Left ventricle myocardium superior (tissue), 1 donor: ENCODE measurements around the gene RAPGEF3. TPM values are rescaled to one million over a fixed set of nuclear protein-coding genes. Genes with fewer than 3 reads are reported as not detected.

ENCODE experiments used
- total RNA-seq: library from RNA; stranded (reverse); fragmentation: NEBNext Ultra II Directional; extraction: Animal tissue kit (Norgen Biotek cat#: 25700); gene quantifications from one replicate; pipeline ENCODE4 v1.2.1, GENCODE V29; 2021
- donor health status: DM: no; HTN: yes; CAD: no; lungs with severe emphysema.

Gene RAPGEF3
- total RNA-seq, 1 donor from 2014 or later = 37.6 TPM

Other genes starting within 250 kb of the RAPGEF3 start
- 19.9 TPM for gene RPAP3, start 52.9 kb downstream of the RAPGEF3 start, total RNA-seq
- 0.30 TPM for gene ENDOU, start 33.4 kb downstream of the RAPGEF3 start, total RNA-seq
- gene SLC48A1, start 14.4 kb upstream of the RAPGEF3 start, total RNA-seq = 23.7 TPM
- 35.4 TPM for gene HDAC7, start 61.0 kb upstream of the RAPGEF3 start, total RNA-seq
- gene VDR, start 146.1 kb upstream of the RAPGEF3 start, total RNA-seq = 0.20 TPM
- gene TMEM106C, start 204.7 kb upstream of the RAPGEF3 start, total RNA-seq = 46.8 TPM
- gene COL2A1, start 245.6 kb upstream of the RAPGEF3 start, total RNA-seq = 0.25 TPM